HG03442 (cell line): ENCODE results near the gene FANCG.

Experiments used
- ATAC-seq: cut with Tn5 transposase; IDR thresholded peaks from one replicate; pipeline ENCODE4 v1.9.1; 2021; ENCODE audit warnings: mild to moderate bottlenecking, moderate library complexity; ENCODE audit not compliant: unreplicated experiment

Gene FANCG

DNA sequence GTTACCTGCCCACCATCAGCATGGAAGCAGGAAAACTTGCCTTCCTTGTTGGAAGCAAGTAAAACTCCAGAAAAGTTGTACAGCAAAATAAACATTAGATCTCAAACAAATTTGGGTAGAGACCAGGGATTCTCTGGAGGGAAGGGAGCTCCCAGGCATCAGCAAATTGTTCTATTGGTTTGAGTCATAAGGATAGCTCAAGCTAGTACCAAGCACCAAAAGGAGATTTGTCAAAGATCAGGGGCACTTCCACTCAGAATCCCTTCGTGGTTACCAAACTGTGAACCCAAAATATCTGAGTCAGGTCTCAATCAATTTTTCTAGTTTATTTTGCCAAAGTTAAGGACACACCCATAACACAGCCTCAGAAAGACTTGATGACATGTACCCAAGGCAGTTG is 52.4 kb downstream of the FANCG start:
- no peak for ATAC-seq

- ATAC-seq, result no peak
Measured at GRCh38 chr9:35026671-35027070, 53.1 kb downstream of the FANCG start.
